GM23248 (cell line): ENCODE results near the gene DRD1. TPM values are rescaled to one million over a fixed set of nuclear protein-coding genes. Genes with fewer than 3 reads are reported as not detected.

Experiments used
- DNase-seq: peaks from one replicate; pipeline ENCODE4 v3.0.0-alpha.2; 2015
- H2AFZ ChIP-seq: fragments of 200-600 bp; sonication (generic); 2 replicates; pipeline ENCODE4 v1.6.1; 2016; ENCODE audit warnings: antibody characterized with exemption
- H3F3A ChIP-seq: fragments of 200-600 bp; sonication (generic); 2 replicates; pipeline ENCODE4 v1.6.1; 2016; ENCODE audit warnings: mild to moderate bottlenecking, antibody characterized with exemption, mixed run types; ENCODE audit not compliant: insufficient read depth
- H3K27ac ChIP-seq: fragments of 200-600 bp; sonication (generic); 2 replicates; pipeline ENCODE4 v1.5.1; 2016; ENCODE audit warnings: mild to moderate bottlenecking
- H3K27me3 ChIP-seq: fragments of 200-600 bp; sonication (generic); replicated peaks from 2 replicates; pipeline ENCODE4 v1.6.1; 2016; ENCODE audit warnings: mild to moderate bottlenecking; ENCODE audit not compliant: insufficient read depth
- H3K36me3 ChIP-seq: fragments of 200-600 bp; sonication (generic); 2 replicates; pipeline ENCODE4 v1.6.1; 2016; ENCODE audit warnings: low read depth, mild to moderate bottlenecking
- H3K4me1 ChIP-seq: fragments of 200-600 bp; sonication (generic); 2 replicates; pipeline ENCODE4 v1.6.1; 2016; ENCODE audit warnings: mild to moderate bottlenecking; ENCODE audit not compliant: insufficient read depth
- H3K4me2 ChIP-seq: fragments of 200-600 bp; sonication (generic); one replicate; pipeline ENCODE4 v1.6.1; 2016; ENCODE audit warnings: mild to moderate bottlenecking; ENCODE audit not compliant: unreplicated experiment
- H3K4me3 ChIP-seq: fragments of 200-600 bp; sonication (generic); 2 replicates; pipeline ENCODE4 v1.5.1; 2016; ENCODE audit warnings: mild to moderate bottlenecking
- H3K79me2 ChIP-seq: fragments of 200-600 bp; sonication (generic); 2 replicates; pipeline ENCODE4 v1.6.1; 2016; ENCODE audit warnings: mild to moderate bottlenecking; ENCODE audit not compliant: insufficient read depth
- H3K9ac ChIP-seq: fragments of 200-600 bp; sonication (generic); 2 replicates; pipeline ENCODE4 v1.6.1; 2016; ENCODE audit warnings: mild to moderate bottlenecking
- H3K9me2 ChIP-seq: fragments of 200-600 bp; sonication (generic); 2 replicates; pipeline ENCODE4 v1.6.1; 2016; ENCODE audit warnings: mixed run types, mild to moderate bottlenecking, moderate library complexity; ENCODE audit not compliant: insufficient read depth
- H3K9me3 ChIP-seq: fragments of 200-600 bp; sonication (generic); one replicate; pipeline ENCODE4 v1.6.1; 2017; ENCODE audit warnings: low read depth
- H4K20me1 ChIP-seq: fragments of 200-600 bp; sonication (generic); 2 replicates; pipeline ENCODE4 v1.6.0; 2016; ENCODE audit not compliant: insufficient read depth
- EZH2 ChIP-seq: fragments of 200-600 bp; sonication (generic); IDR thresholded peaks from 2 replicates; pipeline ENCODE4 v1.6.1; 2018; ENCODE audit warnings: antibody characterized with exemption, mild to moderate bottlenecking; ENCODE audit not compliant: insufficient read depth, poor library complexity, severe bottlenecking
- EZH2phosphoT487 ChIP-seq: fragments of 200-600 bp; sonication (generic); IDR thresholded peaks from 2 replicates; pipeline ENCODE4 v1.6.1; 2018; ENCODE audit warnings: antibody characterized with exemption, moderate library complexity, mild to moderate bottlenecking, low read depth; ENCODE audit not compliant: insufficient read depth
- WGBS, 2 experiments: methylation state at CpG; one replicate each; pipeline ENCODE4 v1.1.6; 2015 to 2017; ENCODE audit warnings: low lambda C conversion rate in 2 of 2, low coverage in 1 of 2; ENCODE audit errors: missing lambda C conversion rate in 2 of 2; 5-methylcytosine and 5-hydroxymethylcytosine counted together
- in situ Hi-C: fragments of 300-500 bp; cut with MboI; formaldehyde crosslinking; loops from 2 replicates; pipeline ENCODE4 v1.15.0; 2020
- polyA plus RNA-seq: library from polyadenylated mRNA; unstranded; fragments of >200 nt; fragmentation: Nextera tagmentation; extraction: Ambion mirVana; gene quantifications from 2 replicates; pipeline ENCODE4 v1.2.1, GENCODE V29; 2016
- total RNA-seq: library from RNA; depleted of rRNA; stranded (reverse); fragments of >200 nt; shearing (Covaris generic); gene quantifications from 2 replicates; pipeline ENCODE4 v1.2.3, GENCODE V29; 2014

Gene DRD1
- total and polyA plus RNA-seq, 2 experiments from 2014 or later, result not detected

DNA sequence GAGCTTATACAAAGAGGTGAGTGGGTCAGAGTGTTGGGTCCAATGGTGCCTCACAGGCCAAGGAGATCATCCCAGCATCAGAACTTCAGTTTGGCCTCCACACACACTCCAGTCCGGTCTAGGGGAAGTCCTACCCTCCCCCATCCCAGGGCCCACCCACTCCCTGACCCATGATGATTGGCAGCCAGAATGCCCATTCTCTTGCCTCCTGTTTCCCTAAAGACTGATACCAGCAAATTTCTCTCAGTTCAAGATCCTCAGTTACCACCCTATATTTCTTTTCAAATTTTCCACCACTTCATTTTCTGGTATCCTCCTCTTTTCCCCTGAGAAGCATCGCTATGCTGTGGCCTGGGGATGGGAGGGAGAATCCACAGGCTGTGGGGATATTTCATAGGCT lies 21.9 kb downstream of the DRD1 start:
- Histone ChIP-seq H4K20me1 (no peaks in the 10 kb centered on the region), H3K36me3 (no peaks in the 10 kb centered on the region), H3K79me2 (no peaks in the 10 kb centered on the region), H3K9ac (no peak overlapping the region), H3K9me3 (no peaks in the 10 kb centered on the region), H3F3A (no peaks in the 10 kb centered on the region), H2AFZ (no peak overlapping the region), H3K4me2 (no peak overlapping the region), H3K27me3 (no peaks in the 10 kb centered on the region), H3K27ac (no peak overlapping the region), H3K4me3 (no peak overlapping the region), H3K4me1 (no peaks in the 10 kb centered on the region), H3K9me2 (no peaks in the 10 kb centered on the region)
- no peak for DNase-seq
- in situ Hi-C loops, result no loop called here
- 8 to 17% methylated on average over 2 of the region's 2 CpGs for WGBS, 2 experiments
- TF ChIP-seq EZH2phosphoT487, result no peak
- TF ChIP-seq EZH2, result no peak

- no peak overlapping the region for H3K4me3 ChIP-seq
- H3F3A ChIP-seq, result no peaks in the 10 kb centered on the region
- no peaks in the 10 kb centered on the region for H3K9me3 ChIP-seq
- no peaks in the 10 kb centered on the region for H3K36me3 ChIP-seq
- H2AFZ ChIP-seq, result no peak overlapping the region
- H3K4me1 ChIP-seq, result no peaks in the 10 kb centered on the region
- H3K79me2 ChIP-seq, result no peaks in the 10 kb centered on the region
- H4K20me1 ChIP-seq, result no peaks in the 10 kb centered on the region
- no peak overlapping the region for H3K4me2 ChIP-seq
- no peak overlapping the region for H3K27ac ChIP-seq
- in situ Hi-C loops, result no loop called here
- no peak overlapping the region for H3K9ac ChIP-seq
- DNase-seq, result no peak
- no peaks in the 10 kb centered on the region for H3K27me3 ChIP-seq
- no peak for TF ChIP-seq EZH2
- no peak for TF ChIP-seq EZH2phosphoT487
- no peaks in the 10 kb centered on the region for H3K9me2 ChIP-seq
These were observed 23.6 kb downstream of the DRD1 start for GRCh38 chr5:175420383-175420782.

- in situ Hi-C loops, result no loop called here
- no peaks in the 10 kb centered on the region for H3K36me3 ChIP-seq
- no peaks in the 10 kb centered on the region for H3K27me3 ChIP-seq
- H4K20me1 ChIP-seq, result no peaks in the 10 kb centered on the region
- no peak overlapping the region for H3K4me2 ChIP-seq
- 50 to 75% methylated on average over 1 of the region's 1 CpG for WGBS, 2 experiments
- no peak overlapping the region for H3K27ac ChIP-seq
- H3K9me2 ChIP-seq, result no peaks in the 10 kb centered on the region
- H3K79me2 ChIP-seq, result no peaks in the 10 kb centered on the region
- H3K9ac ChIP-seq, result no peak overlapping the region
- TF ChIP-seq EZH2 (no peak), EZH2phosphoT487 (no peak)
- H3K4me3 ChIP-seq, result no peak overlapping the region
- no peaks in the 10 kb centered on the region for H3F3A ChIP-seq
- H3K9me3 ChIP-seq, result no peaks in the 10 kb centered on the region
- no peak overlapping the region for H2AFZ ChIP-seq
- H3K4me1 ChIP-seq, result no peaks in the 10 kb centered on the region
- no peak for DNase-seq
These were observed 25.7 kb downstream of the DRD1 start for GRCh38 chr5:175418251-175418650.

DNA sequence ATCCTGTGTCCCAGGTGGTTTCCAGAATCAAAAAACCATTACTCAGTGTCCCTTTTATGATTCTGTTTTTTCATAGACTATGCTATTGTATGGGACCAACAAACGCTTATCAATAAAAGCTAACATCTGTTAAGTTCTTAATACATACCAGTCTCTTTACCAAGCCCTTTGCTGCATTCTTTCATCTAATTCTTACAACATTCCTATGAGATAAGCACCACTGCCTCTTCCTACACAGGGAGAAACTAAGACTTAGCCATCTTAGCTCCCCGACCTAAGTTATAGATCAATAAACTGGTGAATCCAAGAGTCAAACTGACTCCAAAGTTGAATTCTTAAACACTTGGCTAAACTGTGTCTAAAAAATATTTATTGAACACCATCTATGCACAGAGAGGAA lies 26.6 kb downstream of the DRD1 start:
- WGBS, 2 experiments, result 13% methylated on average over 2 of the region's 2 CpGs
- no peaks in the 10 kb centered on the region for H3K4me1 ChIP-seq
- TF ChIP-seq EZH2 (no peak), EZH2phosphoT487 (no peak)
- H3K4me2 ChIP-seq, result no peak overlapping the region
- no peaks in the 10 kb centered on the region for H3K79me2 ChIP-seq
- no peaks in the 10 kb centered on the region for H3F3A ChIP-seq
- no peaks in the 10 kb centered on the region for H3K36me3 ChIP-seq
- H4K20me1 ChIP-seq, result no peaks in the 10 kb centered on the region
- in situ Hi-C loops, result no loop called here
- H3K9ac ChIP-seq, result no peak overlapping the region
- no peaks in the 10 kb centered on the region for H3K27me3 ChIP-seq
- H3K9me3 ChIP-seq, result no peaks in the 10 kb centered on the region
- H2AFZ ChIP-seq, result no peak overlapping the region
- no peak for DNase-seq
- H3K9me2 ChIP-seq, result no peaks in the 10 kb centered on the region
- H3K4me3 ChIP-seq, result no peak overlapping the region
- no peak overlapping the region for H3K27ac ChIP-seq

DNA sequence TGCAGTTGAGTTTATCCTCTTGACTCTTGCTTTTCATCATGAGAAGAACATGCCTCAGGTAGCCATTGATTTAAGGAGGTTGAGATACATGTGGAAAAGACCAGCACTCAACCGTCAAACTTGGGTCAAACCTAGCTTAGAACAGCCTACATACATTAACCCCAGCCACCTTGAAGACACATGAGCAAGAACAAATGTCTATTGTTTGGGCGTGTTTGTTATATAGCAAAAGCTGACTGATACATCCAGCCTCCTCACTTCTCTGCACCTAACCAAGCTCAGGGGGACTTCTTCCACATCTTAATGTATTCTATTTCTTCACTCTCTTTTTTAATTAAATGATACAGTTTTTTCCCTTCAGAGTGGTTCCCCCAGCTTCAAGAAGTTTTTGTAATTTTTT lies 28.7 kb downstream of the DRD1 start:
- no peaks in the 10 kb centered on the region for H3F3A ChIP-seq
- no peak overlapping the region for H3K9ac ChIP-seq
- no peaks in the 10 kb centered on the region for H3K9me3 ChIP-seq
- no peak overlapping the region for H3K4me3 ChIP-seq
- TF ChIP-seq EZH2phosphoT487 (no peak), EZH2 (no peak)
- no peak overlapping the region for H3K27ac ChIP-seq
- 27 to 28% methylated on average over 2 of the region's 2 CpGs for WGBS, 2 experiments
- no peaks in the 10 kb centered on the region for H3K36me3 ChIP-seq
- no peaks in the 10 kb centered on the region for H3K79me2 ChIP-seq
- DNase-seq, result no peak
- H3K4me2 ChIP-seq, result no peak overlapping the region
- H3K4me1 ChIP-seq, result no peaks in the 10 kb centered on the region
- no peaks in the 10 kb centered on the region for H4K20me1 ChIP-seq
- H3K9me2 ChIP-seq, result no peaks in the 10 kb centered on the region
- in situ Hi-C loops, result no loop called here
- H3K27me3 ChIP-seq, result no peaks in the 10 kb centered on the region
- no peak overlapping the region for H2AFZ ChIP-seq
